Stimulated activated CD4-positive, alpha-beta T cell treated with anti-CD3 and anti-CD28 coated beads, TNF-alpha, amount 100 ng/mL, for 48 hours (primary cell): ENCODE results near the gene ADISSP.

Experiments used
- DNase-seq, 3 donors: peaks; one replicate each; pipeline ENCODE4 v3.0.0-alpha.2; 2020; ENCODE audit warnings: low read depth in 3 of 3

Gene ADISSP

DNA sequence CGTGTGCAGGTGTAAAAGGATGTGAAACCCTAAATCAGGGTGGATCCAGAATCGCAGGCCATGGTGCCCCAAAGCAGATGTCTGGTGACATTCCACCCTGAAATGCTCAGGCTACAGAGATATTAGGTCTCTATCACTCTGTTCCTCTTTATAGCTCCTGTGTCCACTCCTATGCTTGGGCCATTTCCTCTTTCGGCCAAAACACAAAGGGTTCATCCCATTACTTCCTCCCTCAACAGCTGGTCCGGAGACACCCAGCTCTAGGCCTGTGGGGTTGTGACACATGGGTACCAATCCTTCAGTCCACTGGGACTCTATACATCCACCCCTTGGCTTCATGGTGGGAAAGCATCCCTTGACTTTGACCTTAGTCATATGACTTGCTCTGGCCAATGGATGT lies 53.5 kb downstream of the ADISSP start:
- no peak for DNase-seq

DNA sequence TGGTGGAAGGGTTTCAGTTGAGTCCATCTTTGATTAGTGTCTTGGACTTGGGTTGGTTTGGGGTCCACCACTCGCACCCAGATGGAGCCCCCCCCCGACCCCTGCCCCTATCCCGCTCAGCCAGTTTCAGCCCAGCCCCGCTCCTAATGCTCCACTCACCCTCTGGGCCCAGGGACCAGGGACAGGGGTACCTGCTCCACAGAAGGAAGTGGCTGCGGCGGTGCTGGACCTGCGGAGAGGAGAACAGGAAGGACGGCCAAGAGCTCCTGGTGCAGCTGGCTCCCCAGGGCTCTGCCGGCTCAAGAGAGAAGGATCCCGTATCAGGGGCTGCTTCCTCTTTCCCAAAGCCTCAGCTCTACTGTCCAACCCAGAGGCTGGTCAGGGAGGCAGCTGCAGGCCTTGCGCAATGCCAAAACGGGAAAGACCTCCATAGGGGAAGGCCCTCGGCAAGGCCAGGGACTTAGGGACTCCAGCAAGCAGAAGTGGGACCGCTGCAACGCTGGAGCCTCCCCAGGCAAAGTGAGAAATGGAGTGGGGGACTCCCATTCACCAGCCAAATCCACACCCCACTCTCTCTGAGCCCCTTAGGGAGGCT lies 55.2 kb downstream of the ADISSP start, which contains the start of gene SIGLEC1:
TSS of gene SIGLEC1 (minus strand) at position 322 of the 595 bp plus-strand sequence. CDS start 5,472 bp downstream, outside the sequence.
- DNase-seq: no peak

DNA sequence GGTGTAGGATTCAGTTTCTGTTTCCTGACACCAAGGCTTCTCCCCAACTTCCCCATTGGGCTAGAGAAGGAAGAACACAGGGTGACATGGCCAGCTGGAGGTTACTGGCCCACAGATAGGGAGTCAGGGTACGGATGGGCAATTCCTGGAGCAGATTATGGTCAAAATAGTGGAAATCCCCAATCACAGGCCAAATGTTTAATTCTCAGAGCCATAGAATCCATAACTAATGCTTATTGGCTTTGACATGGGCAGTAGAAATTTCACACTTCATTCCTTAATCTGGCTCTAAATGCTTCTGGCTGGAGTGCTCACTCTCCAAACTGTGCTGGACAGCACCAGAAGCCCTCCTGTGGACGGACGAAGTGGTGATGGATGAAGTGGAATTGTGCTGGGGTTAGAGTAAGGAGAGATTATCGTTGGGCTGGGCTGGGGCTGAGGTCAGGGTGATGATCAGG lies 56.0 kb downstream of the ADISSP start:
- DNase-seq: no peak

DNA sequence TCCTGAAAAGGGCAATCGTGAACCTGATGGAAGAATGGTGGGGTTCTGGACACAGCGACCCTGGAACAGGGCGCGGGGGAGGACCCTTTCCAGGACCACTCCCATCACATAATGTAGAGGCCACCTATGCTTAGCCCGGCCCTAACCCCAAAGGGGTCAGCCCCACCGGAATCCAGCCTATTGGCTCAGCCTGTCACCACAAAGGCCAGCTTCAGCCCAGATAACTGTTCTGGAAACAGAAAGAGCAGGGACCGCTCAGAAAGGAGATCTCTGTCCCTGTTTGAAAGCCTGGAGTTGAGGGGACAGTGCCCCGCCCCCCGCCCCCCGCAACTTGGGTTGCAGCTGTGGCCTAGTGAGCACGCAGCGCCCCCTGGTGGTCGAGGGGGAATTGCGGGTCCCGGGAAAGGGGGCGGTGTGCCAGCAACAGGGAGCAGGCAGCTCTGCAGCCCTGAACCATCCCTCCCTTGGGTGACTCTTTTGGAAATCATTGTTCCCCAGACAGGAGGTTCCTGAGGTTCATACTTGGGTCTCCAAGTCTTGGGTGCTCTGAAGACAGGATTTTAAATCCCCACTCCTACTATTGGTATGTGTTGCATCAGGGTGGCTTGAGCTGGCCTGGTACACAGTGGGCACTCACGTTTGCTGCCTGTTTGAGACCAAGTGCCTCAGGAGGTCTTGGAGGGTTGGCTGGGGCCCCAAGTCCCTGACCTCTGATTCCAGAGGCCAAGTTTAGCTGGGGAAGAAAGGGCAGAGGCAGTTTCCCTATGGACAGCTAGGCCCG lies 56.7 kb downstream of the ADISSP start:
- peak; percentile 49 to 67 (median 65) for DNase-seq

DNA sequence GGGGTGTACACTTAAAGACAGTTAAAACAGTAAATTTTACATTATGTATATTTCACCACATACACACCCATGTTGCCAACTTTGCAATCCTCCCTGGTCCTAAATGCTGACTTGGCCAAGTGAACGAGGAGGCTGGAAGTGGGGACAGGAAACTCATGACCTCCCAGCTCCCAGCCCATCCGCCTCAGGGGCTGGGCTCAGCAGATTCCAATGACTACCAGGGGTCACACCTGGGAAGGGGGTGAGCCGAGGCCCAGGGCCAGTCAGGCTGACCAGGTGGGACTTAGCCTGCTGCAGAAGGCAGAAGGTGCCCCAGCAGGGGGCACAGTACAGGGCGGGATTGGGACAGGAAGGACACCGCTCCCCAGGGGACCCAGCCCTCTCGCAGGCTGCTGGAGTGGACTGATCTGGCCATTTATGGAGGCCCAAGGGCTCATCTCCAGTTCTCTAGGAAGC lies 57.5 kb downstream of the ADISSP start:
- DNase-seq: no peak

DNA sequence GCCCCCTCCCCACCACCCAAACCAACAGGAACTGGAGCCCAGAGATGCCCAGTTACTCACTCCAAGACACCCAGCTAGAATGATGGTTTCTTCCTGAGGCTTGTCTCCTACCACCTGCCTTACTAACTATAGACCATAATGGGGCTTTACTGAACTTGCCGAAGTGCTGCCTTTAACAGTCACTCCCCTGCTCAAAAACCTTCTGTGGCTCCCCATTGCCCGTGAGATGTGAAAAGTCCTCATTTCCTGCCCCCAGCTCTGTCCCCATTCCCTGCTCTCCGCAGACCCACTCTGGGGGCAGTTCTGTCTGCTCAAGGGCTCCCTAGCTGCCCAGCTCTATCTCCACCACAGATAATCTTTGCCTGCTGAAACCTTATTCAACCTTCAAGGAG lies 60.0 kb downstream of the ADISSP start:
- DNase-seq: no peak

DNA sequence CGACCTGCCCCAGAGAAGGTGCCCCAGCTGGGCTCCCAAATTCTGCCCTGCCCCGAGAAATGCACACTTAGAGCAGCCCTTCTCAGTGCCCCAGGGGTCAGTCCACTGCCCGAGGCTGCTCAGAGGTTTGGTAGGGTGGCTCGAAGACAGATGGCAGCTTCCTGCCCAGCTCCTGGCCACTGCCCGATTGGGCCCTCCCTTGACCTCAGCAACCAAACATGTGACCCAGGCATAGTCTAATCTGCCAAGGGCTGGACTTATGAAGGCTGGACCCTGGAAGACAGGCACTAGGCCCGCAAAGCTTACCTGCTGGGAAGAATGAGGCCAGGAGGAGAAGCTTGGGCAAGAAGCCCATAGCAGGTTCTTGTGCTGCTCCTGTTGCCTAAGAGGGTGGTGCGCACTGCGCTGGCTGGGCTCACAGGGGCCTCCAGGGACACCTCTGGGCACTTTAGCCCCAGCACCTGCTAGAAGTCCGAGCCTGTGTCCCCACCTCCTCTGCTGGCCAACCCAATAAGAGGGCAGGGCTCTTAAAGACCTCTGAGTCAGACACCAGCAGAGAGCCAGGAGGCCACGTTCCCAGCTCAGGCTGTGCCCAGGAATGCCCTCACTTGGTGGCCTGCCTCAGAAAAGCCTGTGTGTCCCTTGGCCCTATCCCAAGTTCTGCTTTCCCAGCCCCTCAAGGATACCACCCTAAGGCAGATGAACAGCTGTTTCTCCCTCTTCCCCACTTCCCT lies 60.6 kb downstream of the ADISSP start:
- no peak for DNase-seq

DNA sequence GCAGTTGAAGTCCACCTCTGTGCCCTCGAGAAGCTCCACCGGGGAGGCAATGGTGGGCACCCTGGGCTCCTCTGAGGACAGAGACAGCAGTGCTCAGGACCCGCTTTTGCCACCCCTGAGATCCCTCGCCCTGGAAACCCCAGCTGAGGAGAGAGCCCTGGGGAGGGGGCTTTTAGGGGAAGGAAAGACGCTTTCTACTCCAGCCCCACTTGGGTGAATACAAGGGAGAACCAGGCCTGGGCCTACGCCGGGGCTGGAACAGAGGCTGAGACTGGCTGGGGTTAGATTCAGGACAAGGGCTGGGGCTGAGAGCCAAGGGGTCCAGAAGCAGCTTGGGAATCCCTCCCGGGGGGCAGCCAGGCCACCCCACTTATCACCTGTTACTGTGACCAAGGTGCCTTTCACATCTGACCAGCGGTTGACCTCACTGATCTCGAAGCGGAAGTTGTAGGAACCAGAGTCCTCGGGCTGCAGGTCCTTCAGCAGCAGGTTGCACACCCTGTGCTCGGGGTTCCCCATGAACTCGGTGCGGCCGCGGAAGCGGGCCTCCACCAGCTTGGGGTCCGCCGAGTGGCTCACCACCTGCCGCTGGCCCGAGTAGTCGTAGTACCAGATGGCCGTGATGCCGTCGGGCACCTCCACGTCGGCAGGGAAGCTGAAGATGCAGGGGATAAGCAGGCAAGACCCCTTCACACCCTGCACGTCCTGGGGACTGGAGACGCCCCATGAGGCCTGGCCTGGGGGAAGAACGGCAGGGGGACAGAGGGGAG lies 61.4 kb downstream of the ADISSP start:
- no peak for DNase-seq

DNA sequence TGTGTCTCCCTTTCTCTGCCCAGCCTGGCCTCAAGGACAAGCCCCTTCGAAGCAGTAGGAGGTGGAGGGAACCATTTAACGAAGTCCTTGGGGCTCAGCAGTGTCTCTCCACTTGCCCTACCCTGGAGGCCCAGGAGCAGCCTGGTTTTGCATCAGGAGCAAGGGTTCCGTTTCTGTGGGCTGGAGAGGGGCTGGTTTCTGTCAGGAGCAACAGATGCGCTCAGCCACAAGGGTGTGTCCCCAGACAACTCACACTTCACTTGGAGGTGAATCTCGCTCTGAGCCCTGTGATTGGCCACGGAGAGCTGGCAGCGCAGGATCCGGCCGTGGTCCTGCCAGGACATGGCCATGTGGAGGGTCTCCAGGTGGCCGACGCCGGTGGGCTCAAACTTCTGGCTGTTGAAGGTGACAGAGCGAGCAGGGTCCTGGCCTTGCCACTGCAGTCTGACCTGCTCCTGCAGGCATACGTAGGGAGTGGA lies 62.0 kb downstream of the ADISSP start:
- DNase-seq: no peak

DNA sequence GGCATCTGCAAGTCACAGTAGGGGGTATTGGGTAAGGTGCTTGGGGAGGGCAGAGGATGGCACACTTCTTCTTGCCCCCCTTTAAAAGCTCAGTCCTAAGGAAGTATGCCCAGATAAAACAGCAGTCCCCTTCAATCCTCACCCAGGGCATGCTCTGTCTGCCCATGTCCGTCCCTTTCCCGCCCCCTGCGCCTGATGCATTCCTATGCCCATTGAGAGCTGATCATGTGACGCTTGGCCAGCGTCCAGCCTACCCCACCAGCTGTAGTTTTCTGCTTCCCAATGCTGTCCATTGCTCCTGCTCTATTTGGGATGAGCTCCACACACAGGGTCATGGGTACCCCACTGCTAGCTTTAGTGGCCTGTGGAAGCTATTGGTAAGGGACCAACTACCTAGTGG lies 63.5 kb downstream of the ADISSP start:
- no peak for DNase-seq
